ENCODE results near the gene MT1E. TPM values are rescaled to one million over a fixed set of nuclear protein-coding genes. Genes with fewer than 3 reads are reported as not detected.

The MT1E gene
- total RNA-seq, 2 donors from 2014 or later: 5.5 TPM; not detected in 1

DNA sequence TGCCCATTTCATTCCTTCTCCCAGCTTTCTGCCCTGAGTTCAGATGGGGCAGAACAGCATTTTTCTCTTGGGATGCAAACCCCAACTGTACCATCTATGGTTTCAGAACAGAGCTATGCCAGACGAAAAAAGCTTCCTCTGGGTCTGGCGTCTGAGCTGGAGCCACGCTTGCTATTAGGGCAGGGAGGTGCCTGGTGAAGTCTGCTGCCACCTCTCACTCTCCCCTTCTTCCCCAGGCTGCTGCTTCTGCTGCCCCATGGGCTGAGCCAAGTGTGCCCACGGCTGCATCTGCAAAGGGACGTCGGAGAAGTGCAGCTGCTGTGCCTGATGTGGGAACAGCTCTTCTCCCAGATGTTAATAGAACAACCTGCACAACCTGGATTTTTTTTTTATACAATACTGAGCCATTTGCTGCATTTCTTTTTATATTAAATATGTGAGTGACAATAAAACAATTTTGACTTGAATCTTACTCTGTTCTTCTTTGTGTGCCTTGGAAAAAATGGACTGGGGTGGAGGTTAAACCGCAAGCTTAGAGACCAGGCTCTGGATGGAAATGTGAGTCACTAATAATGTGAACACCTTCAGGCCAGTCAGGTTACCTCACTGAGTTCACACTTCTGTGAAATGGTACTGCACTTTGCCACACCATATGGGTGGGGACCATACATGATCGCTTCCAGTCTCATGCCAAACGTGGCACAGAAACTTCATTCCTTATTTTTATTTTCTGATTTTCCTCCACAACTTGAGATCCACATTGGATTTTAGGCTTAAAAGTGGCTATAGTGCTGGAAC, 11.2 kb downstream of the MT1E start:
- Histone ChIP-seq H3K27ac (ENCODE audit: low read depth, low read length) (no peak overlapping the region), H3K36me3 (ENCODE audit: control insufficient read depth, insufficient read depth, low read length) (no peaks in the 10 kb centered on the region), H3K9ac (ENCODE audit: extremely low read depth, low read length, poor library complexity, severe bottlenecking) (no peak overlapping the region), H3K4me1 (ENCODE audit: control insufficient read depth, insufficient read depth, low read length) (no peaks in the 10 kb centered on the region), H3K4me3 (ENCODE audit: low read length) (no peak overlapping the region), H3K27me3 (ENCODE audit: control insufficient read depth, insufficient read depth, low read length, poor library complexity, severe bottlenecking) (peaks cover 100% of the 10 kb centered on the region), H3K9me3 (ENCODE audit: control insufficient read depth, low read length) (no peaks in the 10 kb centered on the region)
- H3K4me3 Mint-ChIP-seq: no peak overlapping the region
- peaks cover 17% of the 10 kb centered on the region for H3K4me1 Mint-ChIP-seq
- TF ChIP-seq, protein P1, sequence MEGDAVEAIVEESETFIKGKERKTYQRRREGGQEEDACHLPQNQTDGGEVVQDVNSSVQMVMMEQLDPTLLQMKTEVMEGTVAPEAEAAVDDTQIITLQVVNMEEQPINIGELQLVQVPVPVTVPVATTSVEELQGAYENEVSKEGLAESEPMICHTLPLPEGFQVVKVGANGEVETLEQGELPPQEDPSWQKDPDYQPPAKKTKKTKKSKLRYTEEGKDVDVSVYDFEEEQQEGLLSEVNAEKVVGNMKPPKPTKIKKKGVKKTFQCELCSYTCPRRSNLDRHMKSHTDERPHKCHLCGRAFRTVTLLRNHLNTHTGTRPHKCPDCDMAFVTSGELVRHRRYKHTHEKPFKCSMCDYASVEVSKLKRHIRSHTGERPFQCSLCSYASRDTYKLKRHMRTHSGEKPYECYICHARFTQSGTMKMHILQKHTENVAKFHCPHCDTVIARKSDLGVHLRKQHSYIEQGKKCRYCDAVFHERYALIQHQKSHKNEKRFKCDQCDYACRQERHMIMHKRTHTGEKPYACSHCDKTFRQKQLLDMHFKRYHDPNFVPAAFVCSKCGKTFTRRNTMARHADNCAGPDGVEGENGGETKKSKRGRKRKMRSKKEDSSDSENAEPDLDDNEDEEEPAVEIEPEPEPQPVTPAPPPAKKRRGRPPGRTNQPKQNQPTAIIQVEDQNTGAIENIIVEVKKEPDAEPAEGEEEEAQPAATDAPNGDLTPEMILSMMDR (conservative IDR thresholded peaks at IDR 0.05): no peak
- WGBS, 2 experiments (ENCODE audit: insufficient coverage in 1 of 2, insufficient read length in 1 of 2): 19 to 37% methylated on average over 3 to 9 of the region's 9 CpGs
- H3K27ac Mint-ChIP-seq: no peak overlapping the region
- no peaks in the 10 kb centered on the region for H3K36me3 Mint-ChIP-seq (ENCODE audit: low read depth)
- H3K9me3 Mint-ChIP-seq: no peaks in the 10 kb centered on the region
- DNase-seq: no peak
- peaks cover 100% of the 10 kb centered on the region for H3K27me3 Mint-ChIP-seq (ENCODE audit: insufficient read depth)

DNA sequence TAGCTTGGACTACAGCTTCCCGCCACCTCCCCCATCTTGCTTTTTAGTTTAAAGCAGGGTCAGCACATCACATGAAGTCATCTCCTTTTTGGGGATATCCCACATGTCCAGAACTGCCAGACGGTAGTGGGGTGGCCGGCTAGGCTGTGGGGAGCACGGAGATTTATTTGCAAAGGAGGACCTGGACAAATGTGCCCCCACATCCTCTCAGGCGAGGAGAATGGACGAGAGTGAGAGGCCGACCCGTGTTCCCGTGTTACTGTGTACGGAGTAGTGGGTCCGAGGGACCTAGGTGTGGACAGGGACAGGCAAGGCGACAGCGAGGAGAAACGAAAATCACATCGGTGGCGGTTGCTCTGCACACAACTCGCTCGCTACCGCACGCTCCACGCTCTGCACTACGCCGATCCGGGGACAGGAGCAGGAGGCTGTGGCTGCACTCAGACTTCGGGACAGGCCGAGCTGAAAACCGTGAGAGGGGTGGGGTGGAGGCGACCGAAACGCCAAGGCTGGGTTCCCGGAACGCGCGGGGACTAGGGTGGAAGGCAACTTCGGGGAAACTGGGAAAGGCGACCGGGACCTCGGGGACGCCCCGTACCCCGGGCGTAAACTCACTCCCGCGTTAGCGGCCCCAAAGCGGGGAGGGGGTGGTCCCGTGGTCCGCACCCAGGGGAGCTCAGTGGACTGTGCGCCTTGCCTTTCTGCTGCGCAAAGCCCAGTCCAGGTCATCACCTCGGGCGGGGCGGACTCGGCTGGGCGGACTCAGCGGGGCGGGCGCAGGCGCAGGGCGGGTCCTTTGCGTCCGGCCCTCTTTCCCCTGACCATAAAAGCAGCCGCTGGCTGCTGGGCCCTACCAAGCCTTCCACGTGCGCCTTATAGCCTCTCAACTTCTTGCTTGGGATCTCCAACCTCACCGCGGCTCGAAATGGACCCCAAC, 12.5 kb downstream of the MT1E start, which contains the start of gene MT1A:
MT1A (plus strand) TSS at position 853 of the 937 bp plus-strand sequence; CDS start at position 926, 73 bp downstream.
- H3K9me3 ChIP-seq (ENCODE audit: control insufficient read depth, low read length): no peaks in the 10 kb centered on the region
- peak within 1 kb of the TSS; percentile 70 for H3K4me3 ChIP-seq (ENCODE audit: low read length)
- Mint-ChIP-seq H3K36me3 (ENCODE audit: low read depth) (no peaks in the 10 kb centered on the region), H3K4me3 (peak within 1 kb of the TSS; percentile 49), H3K4me1 (peaks cover 15% of the 10 kb centered on the region), H3K27me3 (ENCODE audit: insufficient read depth) (peaks cover 100% of the 10 kb centered on the region), H3K9me3 (no peaks in the 10 kb centered on the region), H3K27ac (no peak within 1 kb of the TSS)
- no peaks in the 10 kb centered on the region for H3K36me3 ChIP-seq (ENCODE audit: control insufficient read depth, insufficient read depth, low read length)
- no peak within 1 kb of the TSS for H3K27ac ChIP-seq (ENCODE audit: low read depth, low read length)
- DNase-seq: peak; percentile 88
- H3K4me1 ChIP-seq (ENCODE audit: control insufficient read depth, insufficient read depth, low read length): no peaks in the 10 kb centered on the region
- 5 to 6% methylated on average over 21 to 68 of the region's 68 CpGs for WGBS, 2 experiments (ENCODE audit: insufficient coverage in 1 of 2, insufficient read length in 1 of 2)
- no peak within 1 kb of the TSS for H3K9ac ChIP-seq (ENCODE audit: extremely low read depth, low read length, poor library complexity, severe bottlenecking)
- TF ChIP-seq, protein P1 (conservative IDR thresholded peaks at IDR 0.05): no peak
- H3K27me3 ChIP-seq (ENCODE audit: control insufficient read depth, insufficient read depth, low read length, poor library complexity, severe bottlenecking): peaks cover 100% of the 10 kb centered on the region

DNA sequence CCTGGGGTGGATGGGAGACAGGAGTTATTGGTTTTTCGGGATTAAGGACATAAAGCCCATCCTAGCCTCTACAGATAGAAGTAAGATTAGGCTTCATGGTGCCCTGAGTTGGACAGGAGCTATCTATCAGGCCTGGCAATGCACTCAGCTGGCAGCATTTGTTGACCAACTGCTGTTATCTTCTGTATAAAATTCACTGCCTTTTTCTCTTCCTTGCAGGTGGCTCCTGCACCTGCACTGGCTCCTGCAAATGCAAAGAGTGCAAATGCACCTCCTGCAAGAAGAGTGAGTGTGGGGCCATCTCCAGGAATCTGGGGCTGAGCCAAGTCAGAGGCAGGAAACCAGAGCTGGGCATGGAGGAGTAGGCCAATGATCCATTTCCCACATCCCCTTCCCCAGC, 13.5 kb downstream of the MT1E start:
- H3K36me3 Mint-ChIP-seq (ENCODE audit: low read depth): no peaks in the 10 kb centered on the region
- H3K4me3 ChIP-seq (ENCODE audit: low read length): no peak overlapping the region
- DNase-seq: no peak
- H3K9ac ChIP-seq (ENCODE audit: extremely low read depth, low read length, poor library complexity, severe bottlenecking): no peak overlapping the region
- H3K27me3 Mint-ChIP-seq (ENCODE audit: insufficient read depth): peaks cover 100% of the 10 kb centered on the region
- peaks cover 100% of the 10 kb centered on the region for H3K27me3 ChIP-seq (ENCODE audit: control insufficient read depth, insufficient read depth, low read length, poor library complexity, severe bottlenecking)
- no peak overlapping the region for H3K4me3 Mint-ChIP-seq
- WGBS, 2 experiments (ENCODE audit: insufficient coverage in 1 of 2, insufficient read length in 1 of 2): 73% methylated on average over 1 of the region's 1 CpG; no CpG with 5 or more reads in 1 of the 2 experiments
- no peaks in the 10 kb centered on the region for H3K4me1 ChIP-seq (ENCODE audit: control insufficient read depth, insufficient read depth, low read length)
- H3K4me1 Mint-ChIP-seq: peaks cover 21% of the 10 kb centered on the region
- H3K27ac Mint-ChIP-seq: no peak overlapping the region
- H3K36me3 ChIP-seq (ENCODE audit: control insufficient read depth, insufficient read depth, low read length): no peaks in the 10 kb centered on the region
- H3K9me3 ChIP-seq (ENCODE audit: control insufficient read depth, low read length): no peaks in the 10 kb centered on the region
- no peaks in the 10 kb centered on the region for H3K9me3 Mint-ChIP-seq
- H3K27ac ChIP-seq (ENCODE audit: low read depth, low read length): no peak overlapping the region
- TF ChIP-seq, protein P1 (conservative IDR thresholded peaks at IDR 0.05): no peak
